ENCODE results near the gene HVCN1. TPM values are rescaled to one million over a fixed set of nuclear protein-coding genes. Genes with fewer than 3 reads are reported as not detected.

HVCN1 gene
- total and polyA plus RNA-seq, 2 of the 8 experiments (the other 6 are each of a cell fraction or from before 2014, with no cell fraction given) = 5.8 to 11.2 TPM

GRCh38 chr12:110689281-110690126 lies 589 bp upstream of the HVCN1 start (continued):
- TF ChIP-seq ATF2 (IDR thresholded peaks at IDR 0.05; ENCODE audit: low read length) = no peak
- peak; percentile 45 for TF ChIP-seq TAF7 (optimal IDR thresholded peaks at IDR 0.05; ENCODE audit: borderline replicate concordance, low read depth, low read length)
- TF ChIP-seq POLR2A (IDR thresholded peaks at IDR 0.05; ENCODE audit: control extremely low read depth in 1 of 2, low read depth in 2 of 2, low read length in 2 of 2) = peak; percentile 49 to 76
- 0 out of 2 replicates have a peak, but pooled peaks have one; percentile 5 for TF ChIP-seq JUND (IDR thresholded peaks at IDR 0.05; ENCODE audit: low read length)
- TF ChIP-seq MAX (IDR thresholded peaks at IDR 0.05) = peak; percentile 93
- peak; percentile 86 for TF ChIP-seq E2F6 (IDR thresholded peaks at IDR 0.05)
- TF ChIP-seq KDM5A (IDR thresholded peaks at IDR 0.05; ENCODE audit: low read length) = no peak
- TF ChIP-seq TCF12 (IDR thresholded peaks at IDR 0.05; ENCODE audit: low read depth, low read length) = no peak

All from H1 (cell line).